IPS-20b (cell line): ENCODE data around the gene SMIM7.

Experiments
- H3K27ac ChIP-seq: one replicate; pipeline ENCODE4 v1.5.1; 2013; ENCODE audit warnings: low read length
- H3K27me3 ChIP-seq: 2 replicates; pipeline ENCODE4 v1.6.1; 2013; ENCODE audit warnings: mild to moderate bottlenecking, low read length, inconsistent platforms; ENCODE audit not compliant: insufficient read depth
- H3K36me3 ChIP-seq: 2 replicates; pipeline ENCODE4 v1.6.1; 2013; ENCODE audit warnings: low read depth, mild to moderate bottlenecking, inconsistent platforms, low read length, moderate library complexity; ENCODE audit not compliant: insufficient read depth
- H3K4me1 ChIP-seq: 2 replicates; pipeline ENCODE4 v1.6.1; 2013; ENCODE audit warnings: mild to moderate bottlenecking, control low read depth, inconsistent platforms, low read length, moderate library complexity; ENCODE audit not compliant: insufficient read depth
- H3K4me3 ChIP-seq: 2 replicates; pipeline ENCODE4 v1.5.1; 2013; ENCODE audit warnings: mild to moderate bottlenecking, low read length, inconsistent platforms
- H3K9ac ChIP-seq: 2 replicates; pipeline ENCODE4 v1.6.1; 2013; ENCODE audit warnings: low read depth, mild to moderate bottlenecking, inconsistent platforms, low read length, moderate library complexity
- H3K9me3 ChIP-seq: 2 replicates; pipeline ENCODE4 v1.6.1; 2013; ENCODE audit warnings: mild to moderate bottlenecking, low read depth, low read length, inconsistent platforms; ENCODE audit not compliant: insufficient read depth

The SMIM7 gene

GRCh38 chr19:16604615-16605014 lies 55.3 kb downstream of the SMIM7 start:
- no peaks in the 10 kb centered on the region for H3K27me3 ChIP-seq
- no peak overlapping the region for H3K9ac ChIP-seq
- no peak overlapping the region for H3K27ac ChIP-seq
- no peaks in the 10 kb centered on the region for H3K4me1 ChIP-seq
- no peaks in the 10 kb centered on the region for H3K36me3 ChIP-seq
- no peaks in the 10 kb centered on the region for H3K9me3 ChIP-seq
- no peak overlapping the region for H3K4me3 ChIP-seq

- Histone ChIP-seq H3K9me3 (no peaks in the 10 kb centered on the region), H3K27me3 (no peaks in the 10 kb centered on the region), H3K27ac (no peak overlapping the region), H3K4me3 (no peak overlapping the region), H3K9ac (no peak overlapping the region), H3K36me3 (no peaks in the 10 kb centered on the region), H3K4me1 (no peaks in the 10 kb centered on the region)
Measured at GRCh38 chr19:16603090-16603489, 56.9 kb downstream of the SMIM7 start.

- no peaks in the 10 kb centered on the region for H3K27me3 ChIP-seq
- H3K4me1 ChIP-seq, result no peaks in the 10 kb centered on the region
- no peak overlapping the region for H3K9ac ChIP-seq
- no peak overlapping the region for H3K4me3 ChIP-seq
- no peaks in the 10 kb centered on the region for H3K36me3 ChIP-seq
- H3K9me3 ChIP-seq, result no peaks in the 10 kb centered on the region
- H3K27ac ChIP-seq, result no peak overlapping the region
Measured at GRCh38 chr19:16601378-16602052, 58.4 kb downstream of the SMIM7 start.

- no peaks in the 10 kb centered on the region for H3K36me3 ChIP-seq
- no peak overlapping the region for H3K9ac ChIP-seq
- H3K4me3 ChIP-seq, result no peak overlapping the region
- H3K4me1 ChIP-seq, result no peaks in the 10 kb centered on the region
- no peaks in the 10 kb centered on the region for H3K9me3 ChIP-seq
- no peaks in the 10 kb centered on the region for H3K27me3 ChIP-seq
- no peak overlapping the region for H3K27ac ChIP-seq
Measured at GRCh38 chr19:16600824-16601223, 59.1 kb downstream of the SMIM7 start.

GRCh38 chr19:16599655-16600346 lies 60.1 kb downstream of the SMIM7 start:
- Histone ChIP-seq H3K9ac (no peak overlapping the region), H3K27ac (no peak overlapping the region), H3K4me3 (no peak overlapping the region), H3K4me1 (no peaks in the 10 kb centered on the region), H3K36me3 (no peaks in the 10 kb centered on the region), H3K27me3 (no peaks in the 10 kb centered on the region), H3K9me3 (no peaks in the 10 kb centered on the region)

GRCh38 chr19:16598848-16599247 lies 61.1 kb downstream of the SMIM7 start:
- no peak overlapping the region for H3K27ac ChIP-seq
- no peaks in the 10 kb centered on the region for H3K4me1 ChIP-seq

GRCh38 chr19:16596399-16596798 lies 63.5 kb downstream of the SMIM7 start:
- Histone ChIP-seq H3K9me3 (no peaks in the 10 kb centered on the region), H3K36me3 (no peaks in the 10 kb centered on the region), H3K4me1 (peaks cover 12% of the 10 kb centered on the region; the same call in 1 of the 2 replicates), H3K27me3 (no peaks in the 10 kb centered on the region), H3K4me3 (no peak overlapping the region), H3K27ac (no peak overlapping the region), H3K9ac (no peak overlapping the region)

More at GRCh38 chr19:16598848-16599247, 61.1 kb downstream of the SMIM7 start:
- Histone ChIP-seq H3K36me3 (no peaks in the 10 kb centered on the region), H3K9ac (no peak overlapping the region), H3K27me3 (no peaks in the 10 kb centered on the region), H3K4me3 (no peak overlapping the region), H3K9me3 (no peaks in the 10 kb centered on the region)
